Loucy (cell line): ENCODE results near the gene COL20A1.

Experiments used
- H2AFZ ChIP-seq: fragments of 200-600 bp; sonication (generic); 2 replicates; pipeline ENCODE4 v1.6.0; 2016; ENCODE audit warnings: antibody characterized with exemption, mild to moderate bottlenecking, low read length, moderate library complexity
- H3F3A ChIP-seq: fragments of 200-600 bp; 2 replicates; pipeline ENCODE4 v1.6.0; 2016; ENCODE audit warnings: antibody characterized with exemption, low read depth, mild to moderate bottlenecking
- H3K27me3 ChIP-seq: fragments of 200-600 bp; sonication (generic); 2 replicates; pipeline ENCODE4 v1.6.1; 2014; ENCODE audit warnings: low read length, mild to moderate bottlenecking; ENCODE audit not compliant: insufficient read depth, poor library complexity, severe bottlenecking
- H3K36me3 ChIP-seq: fragments of 200-600 bp; sonication (generic); 2 replicates; pipeline ENCODE4 v1.6.1; 2016; ENCODE audit warnings: low read length; ENCODE audit not compliant: insufficient read depth
- H3K4me1 ChIP-seq: fragments of 200-600 bp; sonication (generic); 2 replicates; pipeline ENCODE4 v1.5.1; 2014; ENCODE audit warnings: low read length, mild to moderate bottlenecking; ENCODE audit not compliant: insufficient read depth, poor library complexity, severe bottlenecking
- H3K4me2 ChIP-seq: fragments of 200-600 bp; sonication (generic); 2 replicates; pipeline ENCODE4 v1.6.0; 2014; ENCODE audit warnings: antibody characterized with exemption, low read length, low read depth, mild to moderate bottlenecking; ENCODE audit not compliant: poor library complexity, severe bottlenecking
- H3K4me3 ChIP-seq: fragments of 200-600 bp; sonication (generic); 2 replicates; pipeline ENCODE4 v1.5.1; 2014; ENCODE audit warnings: low read length, mild to moderate bottlenecking, mixed read lengths; ENCODE audit not compliant: poor library complexity, severe bottlenecking
- H3K79me2 ChIP-seq: fragments of 200-600 bp; sonication (generic); 2 replicates; pipeline ENCODE4 v1.6.1; 2014; ENCODE audit warnings: low read length; ENCODE audit not compliant: insufficient read depth
- H3K9ac ChIP-seq: fragments of 200-600 bp; sonication (generic); 2 replicates; pipeline ENCODE4 v1.6.0; 2014; ENCODE audit warnings: mild to moderate bottlenecking, low read depth, low read length, moderate library complexity; ENCODE audit not compliant: poor library complexity, severe bottlenecking
- H3K9me2 ChIP-seq: fragments of 200-600 bp; sonication (generic); replicated peaks from 2 replicates; pipeline ENCODE4 v1.6.1; 2016; ENCODE audit warnings: low read depth, low read length, mixed read lengths
- H3K9me3 ChIP-seq: fragments of 200-600 bp; sonication (generic); 2 replicates; pipeline ENCODE4 v1.6.1; 2014; ENCODE audit warnings: mild to moderate bottlenecking, antibody characterized with exemption, low read length, low read depth; ENCODE audit not compliant: insufficient read depth
- H4K20me1 ChIP-seq: fragments of 200-600 bp; sonication (generic); 2 replicates; pipeline ENCODE4 v1.6.0; 2014; ENCODE audit warnings: antibody characterized with exemption, low read length, mild to moderate bottlenecking; ENCODE audit not compliant: insufficient read depth, poor library complexity, severe bottlenecking
- CTCF ChIP-seq: fragments of 200-600 bp; sonication (generic); conservative IDR thresholded peaks from 2 replicates; pipeline ENCODE4 v1.5.1; 2014; ENCODE audit warnings: mild to moderate bottlenecking, antibody characterized with exemption, low read length
- EZH2phosphoT487 ChIP-seq: fragments of 200-600 bp; IDR thresholded peaks from 2 replicates; pipeline ENCODE4 v1.6.1; 2018; ENCODE audit warnings: antibody characterized with exemption, mild to moderate bottlenecking, moderate library complexity, borderline replicate concordance

The COL20A1 gene

GRCh38 chr20:63283397-63284082 lies 9.4 kb upstream of the COL20A1 start:
- Histone ChIP-seq H3K9me3 (no peaks in the 10 kb centered on the region), H3F3A (no peaks in the 10 kb centered on the region), H3K79me2 (peaks cover 22% of the 10 kb centered on the region), H2AFZ (no peak overlapping the region), H3K9me2 (no peaks in the 10 kb centered on the region), H3K36me3 (peaks cover 27% of the 10 kb centered on the region; the same call in 1 of the 2 replicates), H3K27me3 (no peaks in the 10 kb centered on the region), H4K20me1 (no peaks in the 10 kb centered on the region), H3K9ac (peak overlapping the region; percentile 84), H3K4me3 (peak overlapping the region; percentile 74), H3K4me2 (peak overlapping the region; percentile 70), H3K4me1 (peaks cover 15% of the 10 kb centered on the region)
- TF ChIP-seq CTCF (no peak), EZH2phosphoT487 (no peak)

- H3K27me3 ChIP-seq, result no peaks in the 10 kb centered on the region
- peaks cover 22% of the 10 kb centered on the region for H3K79me2 ChIP-seq
- no peaks in the 10 kb centered on the region for H3K9me3 ChIP-seq
- H2AFZ ChIP-seq, result no peak overlapping the region
- H4K20me1 ChIP-seq, result peaks cover 5% of the 10 kb centered on the region
- peak overlapping the region; percentile 70 for H3K4me2 ChIP-seq
- no peaks in the 10 kb centered on the region for H3F3A ChIP-seq
- peak overlapping the region; percentile 74 for H3K4me3 ChIP-seq
- H3K9ac ChIP-seq, result peak overlapping the region; percentile 84
- no peaks in the 10 kb centered on the region for H3K9me2 ChIP-seq
- H3K4me1 ChIP-seq, result peaks cover 15% of the 10 kb centered on the region
- TF ChIP-seq EZH2phosphoT487 (no peak), CTCF (no peak)
- H3K36me3 ChIP-seq, result peaks cover 29% of the 10 kb centered on the region; the same call in 1 of the 2 replicates
Measured at GRCh38 chr20:63284083-63284440, 8.9 kb upstream of the COL20A1 start.

GRCh38 chr20:63284544-63284949 lies 8.4 kb upstream of the COL20A1 start:
- H2AFZ ChIP-seq, result no peak overlapping the region
- H3F3A ChIP-seq, result no peaks in the 10 kb centered on the region
- H3K9me2 ChIP-seq, result no peaks in the 10 kb centered on the region
- H3K9ac ChIP-seq, result peak overlapping the region; percentile 84
- peaks cover 15% of the 10 kb centered on the region for H3K4me1 ChIP-seq
- H3K4me3 ChIP-seq, result peak overlapping the region; percentile 74
- peaks cover 26% of the 10 kb centered on the region; the same call in 1 of the 2 replicates for H3K36me3 ChIP-seq
- no peaks in the 10 kb centered on the region for H3K27me3 ChIP-seq
- TF ChIP-seq CTCF, result peak; percentile 32
- TF ChIP-seq EZH2phosphoT487, result no peak
- no peaks in the 10 kb centered on the region for H3K9me3 ChIP-seq
- peak overlapping the region; percentile 70 for H3K4me2 ChIP-seq
- peaks cover 7% of the 10 kb centered on the region for H4K20me1 ChIP-seq
- peaks cover 22% of the 10 kb centered on the region for H3K79me2 ChIP-seq
